Brain microvascular endothelial cell (primary cell): ENCODE data around the gene PIGN.

Experiments used
- DNase-seq: peaks from one replicate; pipeline ENCODE4 v3.0.0-alpha.2; 2020
- H3K27ac ChIP-seq: fragments of 250-450 bp; sonication (Bioruptor Pico); 2 replicates; pipeline ENCODE4 v1.5.1; 2020; ENCODE audit warnings: mild to moderate bottlenecking, moderate library complexity
- H3K27me3 ChIP-seq: fragments of 250-450 bp; sonication (Bioruptor Pico); replicated peaks from 2 replicates; pipeline ENCODE4 v1.5.1; 2020; ENCODE audit warnings: mild to moderate bottlenecking
- H3K36me3 ChIP-seq: fragments of 250-450 bp; sonication (Bioruptor Pico); replicated peaks from 2 replicates; pipeline ENCODE4 v1.5.1; 2020; ENCODE audit warnings: mild to moderate bottlenecking
- H3K4me3 ChIP-seq: 2 replicates; pipeline ENCODE4 v1.5.1; 2011; ENCODE audit warnings: low read depth, mild to moderate bottlenecking, control low read depth, low read length, moderate library complexity
- in situ Hi-C: cut with HindIII; loops from 2 replicates; pipeline ENCODE4 v1.10.0; 2017; ENCODE audit warnings: low sequenced_read_pairs, low pct_ligation_motif_present
- TF ChIP-seq, protein P1 (sequence below): IDR thresholded peaks from 2 replicates; pipeline ENCODE4 v1.5.1; 2011; ENCODE audit warnings: low read depth, mild to moderate bottlenecking, moderate library complexity, low read length, control low read depth, inconsistent platforms; ENCODE audit errors: missing control alignments

PIGN gene

GRCh38 chr18:62098960-62099359 lies 87.9 kb downstream of the PIGN start:
- TF ChIP-seq, protein P1, sequence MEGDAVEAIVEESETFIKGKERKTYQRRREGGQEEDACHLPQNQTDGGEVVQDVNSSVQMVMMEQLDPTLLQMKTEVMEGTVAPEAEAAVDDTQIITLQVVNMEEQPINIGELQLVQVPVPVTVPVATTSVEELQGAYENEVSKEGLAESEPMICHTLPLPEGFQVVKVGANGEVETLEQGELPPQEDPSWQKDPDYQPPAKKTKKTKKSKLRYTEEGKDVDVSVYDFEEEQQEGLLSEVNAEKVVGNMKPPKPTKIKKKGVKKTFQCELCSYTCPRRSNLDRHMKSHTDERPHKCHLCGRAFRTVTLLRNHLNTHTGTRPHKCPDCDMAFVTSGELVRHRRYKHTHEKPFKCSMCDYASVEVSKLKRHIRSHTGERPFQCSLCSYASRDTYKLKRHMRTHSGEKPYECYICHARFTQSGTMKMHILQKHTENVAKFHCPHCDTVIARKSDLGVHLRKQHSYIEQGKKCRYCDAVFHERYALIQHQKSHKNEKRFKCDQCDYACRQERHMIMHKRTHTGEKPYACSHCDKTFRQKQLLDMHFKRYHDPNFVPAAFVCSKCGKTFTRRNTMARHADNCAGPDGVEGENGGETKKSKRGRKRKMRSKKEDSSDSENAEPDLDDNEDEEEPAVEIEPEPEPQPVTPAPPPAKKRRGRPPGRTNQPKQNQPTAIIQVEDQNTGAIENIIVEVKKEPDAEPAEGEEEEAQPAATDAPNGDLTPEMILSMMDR = no peak
- H3K4me3 ChIP-seq = no peak overlapping the region
- no peak overlapping the region for H3K27ac ChIP-seq
- no peak for DNase-seq
- no peaks in the 10 kb centered on the region for H3K36me3 ChIP-seq
- H3K27me3 ChIP-seq = no peaks in the 10 kb centered on the region
- in situ Hi-C loops = no loop called here

DNA sequence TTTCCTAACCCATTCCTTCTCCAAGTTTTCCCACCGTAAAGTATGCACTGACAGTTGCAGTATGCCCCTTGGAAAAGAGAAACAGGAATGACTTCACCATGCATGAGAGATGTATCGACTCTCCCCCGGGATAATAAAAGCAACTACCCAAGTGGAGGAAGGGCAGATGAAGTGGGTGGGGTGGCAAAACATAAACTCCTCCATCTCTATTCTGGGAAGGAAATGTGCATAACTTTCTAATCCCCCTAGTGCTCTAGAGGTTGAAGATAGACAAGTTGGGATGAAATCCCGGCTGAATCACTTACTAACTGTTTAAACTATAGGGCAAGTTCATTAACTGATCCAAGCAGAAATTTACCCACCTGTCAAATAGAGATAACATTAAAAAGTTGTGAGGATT lies 89.2 kb downstream of the PIGN start:
- no peak overlapping the region for H3K4me3 ChIP-seq

DNA sequence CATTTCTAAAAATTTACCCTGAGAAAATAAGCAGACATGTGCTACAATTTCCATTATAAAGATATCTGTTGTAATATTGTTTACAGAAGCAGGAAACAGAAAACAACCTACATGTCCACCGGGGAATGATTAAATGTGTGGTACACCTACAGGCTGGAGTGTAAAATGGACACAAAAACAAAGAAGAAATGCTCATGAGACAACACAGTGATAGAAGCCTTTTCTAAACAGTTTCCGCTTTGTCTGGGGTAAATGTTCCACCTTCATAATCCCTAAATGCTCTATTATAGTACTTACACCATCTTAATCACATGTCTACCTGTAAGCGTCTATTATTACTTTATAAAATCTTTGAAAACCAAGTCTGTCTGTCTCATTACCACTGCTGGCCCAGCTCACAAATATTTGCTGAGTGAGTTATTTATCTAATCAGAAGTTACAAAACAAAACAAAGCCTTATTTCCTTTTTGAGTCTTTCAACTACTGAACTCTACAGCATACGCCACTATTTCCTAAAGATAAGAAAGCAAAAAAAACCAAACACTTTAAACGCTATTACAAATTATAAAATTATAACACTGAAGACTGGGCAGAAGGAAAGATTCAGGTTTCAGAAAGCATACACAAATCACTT lies 95.3 kb downstream of the PIGN start:
- H3K27me3 ChIP-seq = no peaks in the 10 kb centered on the region
- no peak overlapping the region for H3K27ac ChIP-seq
- H3K4me3 ChIP-seq = no peak overlapping the region
- no peaks in the 10 kb centered on the region for H3K36me3 ChIP-seq
- in situ Hi-C loops = no loop called here
- no peak for DNase-seq
- TF ChIP-seq, protein P1 = no peak

More for the DNA sequence above, 89.2 kb downstream of the PIGN start:
- Histone ChIP-seq H3K27ac (no peak overlapping the region), H3K27me3 (no peaks in the 10 kb centered on the region), H3K36me3 (no peaks in the 10 kb centered on the region)
- in situ Hi-C loops = no loop called here
- no peak for DNase-seq
- TF ChIP-seq, protein P1 = no peak

GRCh38 chr18:62089174-62089573 lies 97.7 kb downstream of the PIGN start:
- TF ChIP-seq, protein P1 = no peak
- H3K27ac ChIP-seq = no peak overlapping the region
- no peak overlapping the region for H3K4me3 ChIP-seq
- no peaks in the 10 kb centered on the region for H3K27me3 ChIP-seq
- in situ Hi-C loops = no loop called here
- no peaks in the 10 kb centered on the region for H3K36me3 ChIP-seq
- no peak for DNase-seq

DNA sequence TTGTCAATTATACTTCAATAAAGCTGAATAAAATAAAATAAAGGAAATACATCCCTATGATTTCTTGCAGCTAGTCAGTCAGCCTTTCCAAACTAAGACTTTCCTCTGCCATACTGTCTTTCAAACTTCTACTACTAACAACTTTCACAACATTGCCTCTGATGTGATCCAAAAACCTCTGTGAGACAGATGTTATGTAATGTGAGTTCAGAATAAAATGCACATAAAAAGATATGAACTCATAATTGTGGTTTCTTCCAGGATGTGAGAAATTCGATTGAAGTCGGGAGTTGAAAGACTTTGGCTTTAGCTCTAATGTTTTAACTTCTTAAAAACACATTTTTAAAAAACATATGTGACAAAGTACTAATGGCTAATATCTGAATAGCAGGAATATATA lies 98.7 kb downstream of the PIGN start:
- no peaks in the 10 kb centered on the region for H3K36me3 ChIP-seq
- H3K27me3 ChIP-seq = no peaks in the 10 kb centered on the region
- in situ Hi-C loops = no loop called here
- H3K4me3 ChIP-seq = no peak overlapping the region
- TF ChIP-seq, protein P1 = no peak
- no peak overlapping the region for H3K27ac ChIP-seq
- DNase-seq = no peak

GRCh38 chr18:62085756-62086155 lies 101.1 kb downstream of the PIGN start:
- TF ChIP-seq, protein P1 = no peak
- no peaks in the 10 kb centered on the region for H3K27me3 ChIP-seq
- in situ Hi-C loops = no loop called here
- no peak overlapping the region for H3K4me3 ChIP-seq
- H3K27ac ChIP-seq = no peak overlapping the region
- DNase-seq = no peak
- no peaks in the 10 kb centered on the region for H3K36me3 ChIP-seq
